Stimulated activated CD4-positive, alpha-beta T cell treated with anti-CD3 and anti-CD28 coated beads, Interleukin-15, amount 100 ng/mL, for 48 hours (primary cell): Measurements from ENCODE around the gene KIRREL3.

Source experiments
- DNase-seq, 2 donors: peaks; one replicate each; pipeline ENCODE4 v3.0.0-alpha.2; 2020; ENCODE audit warnings: low read depth in 2 of 2

The KIRREL3 gene

DNA sequence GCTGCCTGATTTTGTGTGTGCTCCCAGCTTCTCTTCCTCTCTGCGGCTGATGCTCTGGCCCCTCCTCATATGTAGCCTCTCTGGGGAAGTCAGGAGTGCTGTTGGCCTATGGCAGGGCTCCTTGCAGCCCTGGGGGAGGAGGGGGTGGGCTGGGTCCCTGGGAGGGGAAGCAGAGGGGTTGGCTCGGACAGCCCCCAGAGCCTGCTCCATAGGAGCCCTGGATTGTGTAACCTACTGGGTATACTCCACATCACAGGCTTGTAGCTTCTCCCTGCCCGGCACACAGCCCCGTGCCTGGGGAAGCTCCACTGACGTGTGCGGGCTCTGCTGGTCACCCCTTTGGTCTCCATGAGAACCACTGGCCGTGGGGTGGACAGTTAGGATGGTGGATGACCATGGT is 531.3 kb downstream of the KIRREL3 start:
- DNase-seq = no peak

DNA sequence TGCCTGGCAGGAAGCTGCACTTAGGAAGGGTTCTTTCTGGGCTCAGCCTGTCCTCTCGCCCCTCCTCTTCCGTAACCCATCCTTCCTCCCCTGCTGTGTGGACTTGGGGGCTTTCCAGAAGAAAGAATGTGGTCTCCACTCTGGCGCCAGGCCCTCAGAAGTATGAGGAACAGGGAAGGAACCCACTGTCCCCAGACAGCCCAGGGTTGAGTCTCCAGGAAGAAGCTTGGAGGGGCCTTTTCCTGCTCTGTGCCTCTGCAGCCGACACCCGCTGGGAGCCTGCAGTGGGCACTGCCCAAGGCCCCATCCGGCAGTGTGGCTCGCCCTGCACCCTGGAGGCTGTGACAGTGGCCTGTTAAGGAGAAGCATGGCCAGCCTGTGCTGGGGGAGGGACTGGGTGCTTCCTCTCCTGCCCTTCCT is 532.5 kb downstream of the KIRREL3 start:
- no peak for DNase-seq

DNA sequence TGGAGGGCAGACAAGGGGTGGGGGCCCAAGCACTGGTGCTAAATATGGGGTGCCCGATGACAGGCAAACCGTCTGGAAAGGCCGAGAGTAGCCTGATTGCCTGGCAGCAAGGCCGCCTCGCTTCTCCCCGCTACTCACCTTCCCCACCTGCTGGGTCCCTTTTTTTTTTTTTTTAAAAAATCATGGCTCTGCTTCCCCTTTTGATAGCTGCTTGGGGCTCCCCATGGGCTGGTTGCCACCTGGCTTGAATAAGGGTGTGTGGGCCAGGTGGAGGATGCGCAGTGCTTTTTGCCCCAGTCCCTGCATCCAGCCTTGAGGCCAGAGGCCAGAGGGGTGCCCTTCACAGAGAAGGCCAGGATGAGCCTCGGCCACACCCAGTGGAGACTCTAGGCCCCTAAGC is 533.1 kb downstream of the KIRREL3 start:
- no peak for DNase-seq

GRCh38 chr11:126467046-126467370 is 533.6 kb downstream of the KIRREL3 start:
- DNase-seq = no peak

DNA sequence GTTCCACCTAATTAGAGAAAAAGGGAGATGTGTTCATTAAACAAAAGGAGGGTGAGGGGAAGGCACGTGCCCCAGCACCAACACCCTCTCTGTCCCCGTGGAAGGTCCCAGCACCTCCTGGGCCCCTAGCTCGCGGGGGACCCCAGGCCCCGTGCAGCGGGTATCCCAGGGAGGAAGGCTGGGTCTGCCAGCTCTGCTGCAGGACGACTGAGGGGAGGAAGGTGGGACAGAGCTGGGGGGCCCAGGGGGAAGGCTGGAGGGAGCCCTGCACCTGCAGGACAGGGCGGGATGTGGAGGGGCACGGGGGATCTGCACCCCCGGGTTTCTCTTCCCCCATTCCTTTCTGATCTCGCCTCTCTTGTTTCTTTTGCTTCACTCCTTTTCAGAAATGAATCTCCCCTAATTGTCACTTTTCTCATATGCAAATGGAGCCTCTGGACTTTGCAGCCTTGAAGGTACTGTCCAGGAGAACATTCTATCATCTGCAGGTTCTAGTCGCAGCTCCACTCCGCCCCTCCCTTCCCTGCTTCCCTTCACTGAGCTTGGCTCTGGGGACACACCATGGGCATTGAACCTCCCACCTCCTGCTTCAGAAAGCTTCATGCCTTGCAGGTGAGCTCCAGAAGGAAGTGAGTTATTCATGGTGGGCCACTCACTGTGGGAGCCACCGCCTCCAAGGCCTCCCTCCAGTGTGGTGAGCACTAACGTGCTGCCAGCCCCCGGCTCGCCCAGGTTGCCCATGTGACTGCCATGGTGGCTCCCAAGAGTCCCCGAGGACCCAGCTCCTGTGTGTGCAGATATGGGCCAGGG is 534.1 kb downstream of the KIRREL3 start:
- DNase-seq = no peak

DNA sequence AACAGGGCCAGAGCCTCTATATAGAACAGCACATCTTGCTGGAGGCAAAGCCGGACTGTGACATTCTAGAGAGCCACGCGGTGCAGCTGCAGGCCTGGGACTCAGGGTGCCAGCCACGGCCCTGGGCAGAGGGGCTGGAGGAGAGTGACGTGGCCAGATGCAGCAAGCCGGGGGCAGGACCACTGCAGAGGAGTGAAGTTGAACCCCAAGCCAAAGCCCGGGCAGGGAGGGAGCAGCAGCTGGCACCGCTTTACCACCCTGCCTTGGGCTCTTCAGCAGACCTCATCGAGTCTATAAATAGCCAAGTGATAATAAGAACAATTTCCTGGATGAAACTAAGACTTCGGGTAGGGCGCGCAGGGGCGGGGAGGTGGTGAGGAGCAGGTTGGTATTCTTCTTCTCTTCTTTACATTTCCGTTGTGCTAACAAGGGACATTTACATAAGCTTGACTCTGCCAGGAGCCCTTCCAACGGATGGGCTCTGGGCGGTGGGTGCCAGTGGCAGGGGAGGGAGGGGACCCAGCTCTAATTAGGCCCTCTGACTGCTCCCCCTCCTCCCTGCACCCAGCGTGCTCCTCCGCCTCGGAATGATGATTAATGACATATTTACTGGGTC is 534.9 kb downstream of the KIRREL3 start:
- DNase-seq = no peak

DNA sequence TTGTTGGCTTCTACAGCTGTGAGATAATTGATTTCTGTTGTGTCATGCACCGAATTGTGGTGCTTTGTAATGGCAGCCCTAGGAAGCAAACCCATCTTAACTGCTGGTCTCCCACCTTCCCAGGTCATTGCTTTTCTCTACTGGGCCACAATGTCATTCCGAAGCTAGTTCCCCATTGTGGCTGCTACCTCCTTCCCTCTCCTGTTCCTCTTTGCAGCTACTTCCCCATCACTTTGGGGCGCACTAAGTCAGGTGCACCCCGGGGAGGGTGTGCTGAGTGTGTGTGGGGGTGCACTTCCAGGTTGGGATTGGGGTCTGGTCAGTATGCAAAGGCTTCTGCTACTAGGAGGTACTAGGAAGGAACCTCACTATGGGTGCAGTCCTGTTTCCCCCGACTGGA is 535.8 kb downstream of the KIRREL3 start:
- no peak for DNase-seq

- DNase-seq = no peak
Observed at GRCh38 chr11:126462422-126462821, 538.1 kb downstream of the KIRREL3 start.

DNA sequence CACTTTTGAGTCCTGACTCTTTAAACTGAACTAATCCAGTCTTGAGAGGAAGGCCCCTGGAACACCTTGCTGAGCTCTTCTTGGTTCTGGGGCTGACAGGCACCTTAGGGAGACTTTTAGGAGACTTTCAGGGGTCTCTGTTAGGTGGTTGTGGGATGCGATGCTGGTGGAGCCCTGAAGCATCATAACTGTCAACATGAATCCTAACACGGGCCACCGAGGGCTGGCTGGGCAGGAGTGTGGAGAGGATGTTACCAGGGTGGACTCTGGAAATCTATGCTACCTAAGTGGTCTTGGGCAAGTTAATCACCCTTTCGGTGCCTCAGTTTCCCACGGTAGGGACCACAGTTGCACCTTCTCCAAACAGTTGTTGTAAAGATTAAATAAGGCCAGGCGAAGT is 538.6 kb downstream of the KIRREL3 start:
- no peak for DNase-seq

- DNase-seq = no peak
Observed at GRCh38 chr11:126461096-126461440, 539.5 kb downstream of the KIRREL3 start.

- no peak for DNase-seq
Observed at GRCh38 chr11:126460417-126461095, 540.0 kb downstream of the KIRREL3 start.

GRCh38 chr11:126459691-126460281 is 540.8 kb downstream of the KIRREL3 start:
- no peak for DNase-seq

GRCh38 chr11:126457817-126458216 is 542.8 kb downstream of the KIRREL3 start:
- no peak for DNase-seq

DNA sequence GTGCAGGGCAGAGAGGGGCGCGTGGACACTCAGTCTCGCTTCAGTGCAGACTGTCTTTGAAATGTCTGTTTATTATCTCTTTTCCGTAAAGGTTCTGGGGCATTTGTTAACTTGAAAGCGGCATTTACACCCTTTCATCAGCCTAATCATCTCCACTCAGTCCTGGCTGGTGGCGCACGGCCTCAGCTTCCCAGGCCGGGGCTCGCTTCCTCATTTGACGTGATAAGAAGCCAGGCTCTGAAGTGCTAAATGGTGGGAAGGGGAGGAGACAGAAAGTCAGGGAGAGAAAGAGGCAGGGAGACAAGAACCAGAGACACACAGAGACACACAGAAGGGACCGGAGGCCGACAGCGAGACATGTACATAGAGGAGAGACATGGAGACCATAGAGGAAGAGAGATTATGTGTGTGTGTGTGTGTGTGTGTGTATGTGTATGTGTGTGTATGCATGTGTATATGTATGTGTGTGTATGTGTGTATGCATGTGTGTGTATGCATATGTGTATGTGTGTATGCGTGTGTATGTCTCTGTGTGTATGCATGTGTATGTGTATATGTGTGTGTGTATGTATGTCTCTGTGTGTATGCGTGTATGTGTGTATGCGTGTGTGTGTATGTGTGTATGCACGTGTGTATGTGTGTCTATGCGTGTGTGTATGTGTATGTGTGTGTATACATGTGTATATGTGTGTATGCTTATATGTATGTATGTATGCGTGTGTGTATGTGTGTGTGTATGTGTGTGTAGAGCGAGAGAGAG is 543.6 kb downstream of the KIRREL3 start:
- DNase-seq = no peak

DNA sequence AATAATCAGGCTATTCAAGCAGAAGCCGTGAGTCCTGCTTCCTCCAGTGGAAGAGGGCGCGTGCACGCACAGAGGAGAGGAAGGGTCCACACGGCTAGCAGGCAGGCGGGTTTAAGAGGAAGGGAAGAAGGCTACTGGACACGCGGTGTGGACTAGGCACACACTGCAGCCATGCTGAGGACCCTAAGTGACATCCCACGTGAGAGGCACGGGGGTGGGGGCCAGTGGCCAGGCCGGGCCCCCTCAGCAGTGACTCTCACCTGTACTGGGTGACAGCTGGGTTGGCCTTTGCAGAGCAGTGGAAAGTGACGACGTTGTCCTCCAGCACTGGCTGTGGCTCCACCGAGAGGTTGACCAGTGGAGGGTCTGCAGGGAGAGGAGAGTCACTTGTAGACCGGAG is 544.5 kb downstream of the KIRREL3 start:
- DNase-seq = no peak

DNA sequence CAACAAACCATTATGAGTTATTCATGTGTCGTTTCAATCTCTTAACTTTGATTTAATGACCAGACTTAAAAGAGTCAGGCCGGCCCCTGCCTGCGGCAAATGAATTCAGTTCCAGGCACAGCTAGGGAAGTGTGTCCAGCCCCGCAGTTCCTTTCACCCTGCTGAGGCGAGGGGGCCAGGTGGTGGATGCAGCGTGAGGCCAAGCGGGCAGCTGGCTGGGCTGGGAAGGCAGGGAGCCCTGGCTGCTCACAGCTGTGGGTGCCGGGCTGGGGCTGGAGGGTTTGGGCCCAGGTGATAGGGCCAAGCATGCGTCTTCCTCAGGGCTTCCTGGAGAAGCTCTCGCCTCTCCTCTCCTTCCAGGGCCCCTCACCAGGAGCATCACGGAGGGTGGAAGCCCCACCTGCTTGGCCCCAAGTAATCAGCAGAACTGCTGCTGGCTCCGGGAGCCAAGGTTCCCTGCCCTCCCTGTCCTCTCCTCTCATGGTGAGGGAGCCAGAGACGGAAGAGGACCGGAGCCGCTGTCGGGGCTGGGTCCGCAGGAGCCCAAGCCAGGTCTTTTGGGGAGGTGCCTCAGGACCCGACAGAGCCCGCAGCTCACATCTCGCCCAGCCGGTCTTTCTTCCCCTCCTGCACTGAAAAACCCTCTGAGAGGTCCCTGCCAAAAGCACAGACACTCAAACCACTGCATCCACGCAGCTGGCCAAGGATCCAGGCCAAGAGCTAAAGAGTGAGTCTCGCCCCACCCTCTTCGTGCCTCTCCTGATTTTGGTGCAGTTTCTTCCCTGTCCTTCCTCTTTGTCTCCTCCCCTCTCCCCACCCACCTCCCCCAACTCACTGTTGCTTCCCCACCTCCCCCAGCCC is 548.1 kb downstream of the KIRREL3 start:
- no peak for DNase-seq

DNA sequence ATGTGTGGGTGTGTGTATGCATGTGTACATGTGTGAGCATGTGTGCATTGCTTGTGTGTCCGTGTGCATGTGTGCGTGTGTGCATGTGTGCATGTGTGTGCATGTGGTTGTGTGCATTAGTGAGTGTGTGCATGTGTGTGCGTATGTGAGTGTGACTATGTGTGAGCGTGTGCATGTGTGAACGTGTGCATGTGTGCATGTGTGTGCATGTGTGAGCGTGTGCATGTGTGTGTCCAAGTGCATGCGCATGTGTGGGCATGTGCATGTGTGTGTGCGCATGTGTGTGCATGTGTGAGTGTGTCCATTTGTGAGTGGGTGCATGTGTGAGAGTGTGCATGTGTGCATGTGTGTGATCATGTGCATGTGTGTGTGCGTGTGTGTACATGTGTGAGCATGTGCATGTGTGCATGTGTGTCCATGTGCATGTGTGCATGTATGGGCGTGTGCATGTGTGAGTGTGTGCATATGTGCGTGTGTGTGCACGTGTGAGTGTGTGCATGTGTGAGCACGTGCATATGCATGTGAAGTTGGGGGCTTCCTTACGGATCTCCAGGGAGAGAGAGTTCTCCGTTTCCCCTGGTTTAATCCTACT is 549.3 kb downstream of the KIRREL3 start:
- no peak for DNase-seq

- DNase-seq = no peak
Observed at GRCh38 chr11:126450806-126451205, 549.8 kb downstream of the KIRREL3 start.

- no peak for DNase-seq
Observed at GRCh38 chr11:126450198-126450597, 550.4 kb downstream of the KIRREL3 start.

DNA sequence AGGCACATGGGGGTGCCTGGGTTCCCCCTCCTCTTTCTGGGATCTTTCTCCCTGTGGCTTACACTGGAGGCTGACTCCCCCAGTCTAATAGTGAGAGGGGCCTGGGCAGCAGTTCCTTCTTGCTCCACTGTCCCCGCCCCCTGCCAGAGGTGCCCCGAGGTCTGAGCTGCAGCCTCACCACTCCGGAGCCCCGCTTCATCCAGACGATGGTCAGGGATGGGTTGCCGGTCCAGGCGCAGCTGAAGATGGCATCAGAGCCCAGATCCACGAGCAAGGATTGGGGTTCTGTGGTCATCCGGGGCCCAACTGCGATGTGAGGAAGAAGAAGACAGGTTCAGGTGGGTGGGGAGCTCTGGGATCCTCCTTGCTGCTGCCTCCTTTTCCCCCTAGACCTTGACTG is 554.0 kb downstream of the KIRREL3 start:
- DNase-seq = no peak

DNA sequence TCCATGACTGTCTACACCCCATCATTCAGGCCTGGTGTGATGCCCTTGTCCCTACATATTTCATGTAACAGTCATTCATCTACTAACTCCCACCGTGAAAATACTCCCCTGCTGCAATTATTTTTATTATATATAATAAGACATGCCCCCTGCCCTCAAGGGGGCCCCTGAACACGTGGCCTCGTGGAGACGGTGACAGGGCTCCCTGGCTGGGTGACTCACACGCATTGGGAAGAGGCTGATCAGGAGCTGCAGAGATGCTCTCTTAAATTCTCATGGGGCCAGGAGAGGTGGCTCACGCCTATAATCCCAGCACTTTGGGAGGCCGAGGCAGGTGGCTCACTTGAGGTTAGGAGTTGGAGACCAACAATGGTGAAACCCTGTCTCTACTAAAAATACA is 556.5 kb downstream of the KIRREL3 start:
- DNase-seq = no peak
